ENCODE results near the gene ALDH1A2. TPM values are rescaled to one million over a fixed set of nuclear protein-coding genes. Genes with fewer than 3 reads are reported as not detected.

Gene ALDH1A2
- total RNA-seq, 4 donors from 2014 or later, result 47.9 to 128 (median 109) TPM

DNA sequence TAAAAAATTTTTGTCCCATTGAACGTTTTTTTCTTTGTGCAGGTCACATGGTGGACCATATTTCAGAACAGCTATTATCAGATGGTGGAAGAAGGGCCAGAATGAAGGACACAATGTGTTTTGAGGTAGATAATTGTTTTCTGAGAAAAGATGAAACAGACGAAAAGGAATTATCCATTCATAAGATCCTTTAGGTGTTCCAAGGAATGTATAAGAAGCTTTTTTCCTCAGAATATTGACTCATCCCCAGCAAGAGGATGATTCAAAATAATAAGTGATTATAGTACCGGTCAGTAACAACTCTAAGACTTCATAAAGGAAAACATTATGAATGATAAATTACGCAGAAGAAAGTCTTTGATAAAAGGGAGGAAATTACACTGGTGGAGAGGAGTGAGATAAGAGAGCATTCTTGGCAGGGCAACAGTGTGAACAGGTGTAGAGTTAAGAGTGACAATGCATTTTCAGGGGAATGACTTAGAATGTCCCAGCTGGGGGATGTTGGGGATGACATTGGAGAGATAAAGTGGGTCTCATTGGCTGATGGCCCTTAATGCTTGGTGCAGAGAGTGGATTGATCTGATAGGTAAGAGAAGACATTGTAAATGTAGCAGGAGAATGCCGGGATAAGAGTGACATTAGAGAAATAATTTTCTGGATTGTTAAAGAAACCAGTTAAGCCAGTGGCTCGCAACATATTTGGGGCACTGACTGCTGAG, 45.6 kb upstream of the ALDH1A2 start:
- no peaks in the 10 kb centered on the region for H3K36me3 ChIP-seq
- TF ChIP-seq CTCF (IDR thresholded peaks at IDR 0.05) (no peak), POLR2A (IDR thresholded peaks at IDR 0.05) (no peak)
- no peaks in the 10 kb centered on the region for H3K27me3 ChIP-seq
- H3K4me1 ChIP-seq, result no peaks in the 10 kb centered on the region
- no peak for DNase-seq
- intact Hi-C loops (cut with DNase I; ENCODE audit: low total_unique reads), result no loop called here
- no peak overlapping the region for H3K4me3 ChIP-seq
- no peaks in the 10 kb centered on the region for H3K9me3 ChIP-seq
- H3K27ac ChIP-seq, result no peak overlapping the region

- no peak overlapping the region for H3K4me3 ChIP-seq
- no peak for TF ChIP-seq CTCF (IDR thresholded peaks at IDR 0.05)
- no peak for TF ChIP-seq POLR2A (IDR thresholded peaks at IDR 0.05)
- no peaks in the 10 kb centered on the region for H3K36me3 ChIP-seq
- no peak overlapping the region for H3K27ac ChIP-seq
- no peaks in the 10 kb centered on the region for H3K9me3 ChIP-seq
- no peaks in the 10 kb centered on the region for H3K27me3 ChIP-seq
- intact Hi-C loops (cut with DNase I; ENCODE audit: low total_unique reads), result no loop called here
- no peaks in the 10 kb centered on the region for H3K4me1 ChIP-seq
- no peak for DNase-seq
These were observed 43.9 kb upstream of the ALDH1A2 start for GRCh38 chr15:58109419-58109818.

GRCh38 chr15:58108117-58108516, 42.6 kb upstream of the ALDH1A2 start:
- Histone ChIP-seq H3K27me3 (no peaks in the 10 kb centered on the region), H3K27ac (no peak overlapping the region), H3K4me3 (no peak overlapping the region), H3K36me3 (no peaks in the 10 kb centered on the region), H3K4me1 (no peaks in the 10 kb centered on the region), H3K9me3 (no peaks in the 10 kb centered on the region)
- no peak for DNase-seq
- TF ChIP-seq CTCF (IDR thresholded peaks at IDR 0.05) (no peak), POLR2A (IDR thresholded peaks at IDR 0.05) (no peak)
- intact Hi-C loops (cut with DNase I; ENCODE audit: low total_unique reads), result no loop called here

DNA sequence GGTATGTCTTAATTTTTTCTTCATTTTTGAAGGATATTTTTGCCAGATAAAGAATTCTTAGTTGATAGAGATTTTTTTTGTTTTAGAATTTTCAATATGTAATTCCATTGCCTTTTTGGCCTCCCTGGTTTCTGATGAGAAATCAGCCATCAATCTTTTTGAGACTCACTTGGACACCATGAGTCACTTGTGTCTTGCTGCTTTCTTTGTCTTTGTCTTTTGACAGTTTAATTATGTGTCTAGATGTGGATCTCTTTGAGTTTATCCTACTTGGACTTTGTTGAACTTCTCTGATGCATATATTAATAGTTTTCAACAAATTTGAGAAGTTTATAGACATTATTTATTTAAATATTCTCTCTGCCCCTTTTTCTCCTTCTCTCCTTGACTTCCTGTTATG, 38.0 kb upstream of the ALDH1A2 start:
- H3K27ac ChIP-seq, result no peak overlapping the region
- H3K9me3 ChIP-seq, result no peaks in the 10 kb centered on the region
- intact Hi-C loops (cut with DNase I; ENCODE audit: low total_unique reads), result no loop called here
- no peak for TF ChIP-seq POLR2A (IDR thresholded peaks at IDR 0.05)
- TF ChIP-seq CTCF (IDR thresholded peaks at IDR 0.05), result no peak
- H3K27me3 ChIP-seq, result no peaks in the 10 kb centered on the region
- no peak overlapping the region for H3K4me3 ChIP-seq
- H3K36me3 ChIP-seq, result no peaks in the 10 kb centered on the region
- no peaks in the 10 kb centered on the region for H3K4me1 ChIP-seq
- DNase-seq, result no peak

DNA sequence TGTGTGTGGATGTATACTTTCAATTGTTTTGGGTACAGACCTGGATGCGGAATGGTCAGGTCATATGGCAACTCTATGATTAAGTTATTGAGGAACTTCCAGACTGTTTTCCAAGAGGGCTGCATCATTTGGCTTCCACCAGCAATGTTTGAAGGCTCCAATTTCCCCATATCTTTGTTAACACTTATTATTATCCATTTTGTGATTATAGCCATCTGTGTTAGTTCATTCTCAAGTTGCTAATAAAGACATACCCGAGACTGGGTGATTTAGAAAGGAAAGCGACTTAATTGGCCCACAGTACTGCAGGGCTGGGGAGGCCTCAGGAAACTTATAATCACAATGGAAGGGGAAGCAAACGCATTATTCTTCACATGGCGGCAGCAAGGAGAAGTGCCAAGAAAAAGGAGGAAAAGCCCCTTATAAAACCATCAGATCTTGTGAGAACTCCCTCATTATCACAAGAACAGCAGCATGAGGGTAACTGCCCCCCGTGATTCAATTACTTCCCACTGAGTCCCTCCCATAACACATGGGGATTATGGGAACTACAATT, 31.1 kb upstream of the ALDH1A2 start:
- Histone ChIP-seq H3K4me3 (no peak overlapping the region), H3K27ac (no peak overlapping the region), H3K36me3 (no peaks in the 10 kb centered on the region), H3K4me1 (no peaks in the 10 kb centered on the region), H3K27me3 (no peaks in the 10 kb centered on the region), H3K9me3 (no peaks in the 10 kb centered on the region)
- intact Hi-C loops (cut with DNase I; ENCODE audit: low total_unique reads), result no loop called here
- TF ChIP-seq CTCF (IDR thresholded peaks at IDR 0.05), result no peak
- no peak for TF ChIP-seq POLR2A (IDR thresholded peaks at IDR 0.05)
- DNase-seq, result no peak
